WTC11 (cell line): Measurements from ENCODE around the gene TRPM2. TPM values are rescaled to one million over a fixed set of nuclear protein-coding genes. Genes with fewer than 3 reads are reported as not detected.

Source experiments
- ATAC-seq: fragments of 200-7000 bp; cut with Tn5 transposase; 2 replicates; pipeline ENCODE4 v1.10.0; 2021; ENCODE audit warnings: mild to moderate bottlenecking, moderate library complexity
- CTCF ChIA-PET: fragments of 300-600 bp; sonication (Branson Sonifier 250); formaldehyde crosslinking; loops from one replicate; lab custom pipeline; 2021; ENCODE audit warnings: antibody characterized with exemption; lab: Charles Lee
- POLR2A ChIA-PET: fragments of 350-600 bp; sonication (Branson Sonifier 250); formaldehyde crosslinking; loops from one replicate; lab custom pipeline; 2021; ENCODE audit warnings: antibody characterized with exemption; lab: Charles Lee
- DNase-seq: peaks from one replicate; pipeline ENCODE4 v3.0.0; 2021; ENCODE audit warnings: low spot score
- H3K27ac Mint-ChIP-seq: 2 replicates; pipeline ENCODE4 v1.8.0; 2021; ENCODE audit warnings: mixed read lengths
- H3K27me3 Mint-ChIP-seq: 2 replicates; pipeline ENCODE4 v1.8.0; 2021; ENCODE audit warnings: low read depth, mild to moderate bottlenecking, moderate library complexity, mixed read lengths
- H3K36me3 Mint-ChIP-seq: 2 replicates; pipeline ENCODE4 v1.8.0; 2021; ENCODE audit warnings: mixed read lengths
- H3K4me1 Mint-ChIP-seq: 2 replicates; pipeline ENCODE4 v1.8.0; 2022; ENCODE audit warnings: mixed read lengths
- H3K4me3 Mint-ChIP-seq: 2 replicates; pipeline ENCODE4 v1.8.0; 2021; ENCODE audit warnings: mild to moderate bottlenecking, moderate library complexity, mixed read lengths
- H3K9me3 Mint-ChIP-seq: 2 replicates; pipeline ENCODE4 v1.8.0; 2021; ENCODE audit warnings: mixed read lengths
- CBFB ChIP-seq: sonication (generic); formaldehyde crosslinking; IDR thresholded peaks from 2 replicates; pipeline ENCODE4 v1.8.1; 2022; ENCODE audit warnings: mild to moderate bottlenecking, low read depth, missing genetic modification reagents
- CREM ChIP-seq: sonication (generic); formaldehyde crosslinking; IDR thresholded peaks from 2 replicates; pipeline ENCODE4 v1.8.1; 2022; ENCODE audit warnings: mild to moderate bottlenecking, missing genetic modification reagents, moderate library complexity
- GRHL2 ChIP-seq: fragments of 250-450 bp; sonication (Bioruptor Pico); IDR thresholded peaks from 2 replicates; pipeline ENCODE4 v1.8.0; 2022; ENCODE audit warnings: mild to moderate bottlenecking, moderate library complexity; ENCODE audit not compliant: insufficient replicate concordance, severe bottlenecking
- JUN ChIP-seq: sonication (generic); formaldehyde crosslinking; IDR thresholded peaks from 2 replicates; pipeline ENCODE4 v1.8.0; 2023; ENCODE audit warnings: mild to moderate bottlenecking, missing genetic modification reagents
- RORB ChIP-seq: fragments of 250-450 bp; sonication (Bioruptor Pico); IDR thresholded peaks from 2 replicates; pipeline ENCODE4 v1.9.0; 2021; ENCODE audit warnings: mild to moderate bottlenecking
- TP53 ChIP-seq: sonication (generic); formaldehyde crosslinking; IDR thresholded peaks from 2 replicates; pipeline ENCODE4 v1.8.1; 2023; ENCODE audit warnings: mild to moderate bottlenecking, missing genetic modification reagents
- ZNF263 ChIP-seq: sonication (generic); formaldehyde crosslinking; IDR thresholded peaks from 2 replicates; pipeline ENCODE4 v1.8.1; 2022; ENCODE audit warnings: low read depth, mild to moderate bottlenecking, moderate library complexity, missing genetic modification reagents
- total RNA-seq: library from RNA; stranded (reverse); gene quantifications from 3 replicates; pipeline ENCODE4 v1.2.3, GENCODE V29; 2021
- TF ChIP-seq, protein P1 (sequence below): sonication (generic); formaldehyde crosslinking; IDR thresholded peaks from 2 replicates; pipeline ENCODE4 v1.8.1; 2023; ENCODE audit warnings: mild to moderate bottlenecking, missing genetic modification reagents
- TF ChIP-seq, protein P2 (sequence below): sonication (generic); formaldehyde crosslinking; conservative IDR thresholded peaks from 2 replicates; pipeline ENCODE4 v1.8.1; 2023; ENCODE audit warnings: mild to moderate bottlenecking, low read depth, missing genetic modification reagents, moderate library complexity
- TF ChIP-seq, protein P3 (sequence below): sonication (generic); formaldehyde crosslinking; IDR thresholded peaks from 2 replicates; pipeline ENCODE4 v1.8.1; 2022; ENCODE audit warnings: low read depth, missing genetic modification reagents, borderline replicate concordance
- TF ChIP-seq, protein P4 (sequence below): sonication (generic); formaldehyde crosslinking; IDR thresholded peaks from 2 replicates; pipeline ENCODE4 v1.8.0; 2022; ENCODE audit warnings: mild to moderate bottlenecking, missing genetic modification reagents
- TF ChIP-seq, protein P5 (sequence below): sonication (generic); formaldehyde crosslinking; IDR thresholded peaks from 2 replicates; pipeline ENCODE4 v1.8.0; 2022; ENCODE audit warnings: missing genetic modification reagents
- TF ChIP-seq, protein P6 (sequence below): fragments of 200-600 bp; IDR thresholded peaks from 2 replicates; pipeline ENCODE4 v1.8.0; 2022; ENCODE audit warnings: antibody characterized with exemption

TRPM2 gene
- total RNA-seq, 1 experiment from 2014 or later = 0.92 TPM

DNA sequence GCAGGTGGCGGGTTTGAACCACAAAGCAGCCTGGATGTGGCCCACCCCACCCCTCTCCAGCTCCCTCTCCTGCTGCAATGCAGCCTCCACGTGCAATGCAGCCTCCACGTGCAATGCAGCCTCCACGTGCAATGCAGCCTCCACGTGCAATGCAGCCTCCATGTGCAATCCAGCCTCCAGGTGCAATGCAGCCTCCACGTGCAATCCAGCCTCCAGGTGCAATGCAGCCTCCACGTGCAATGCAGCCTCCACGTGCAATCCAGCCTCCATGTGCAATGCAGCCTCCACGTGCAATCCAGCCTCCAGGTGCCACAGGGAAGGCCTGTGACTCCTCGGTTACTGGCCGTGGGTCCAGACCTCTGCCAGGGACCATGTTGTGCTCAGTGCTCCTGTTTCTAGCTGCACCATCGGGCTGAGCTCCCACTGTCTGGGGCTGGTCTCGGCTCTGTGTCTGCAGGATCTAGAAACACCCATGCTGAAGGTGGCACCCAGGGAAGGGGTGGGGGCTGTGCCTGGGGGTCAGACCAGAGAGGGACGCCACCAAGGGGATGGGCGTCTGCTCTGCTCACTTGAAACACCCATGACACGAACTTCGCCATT lies 90.0 kb downstream of the TRPM2 start:
- CTCF ChIA-PET = interaction anchor here (1.1 to 2.1 kb wide), 6 partner anchors 11 to 92 kb away, joined by 3 to 31 read pairs (median 6); partner anchors contain the start of gene LRRC3
- Mint-ChIP-seq H3K27me3 (no peaks in the 10 kb centered on the region), H3K27ac (no peak overlapping the region), H3K36me3 (no peaks in the 10 kb centered on the region), H3K4me3 (no peak overlapping the region), H3K4me1 (no peaks in the 10 kb centered on the region), H3K9me3 (0 out of 2 replicates have a peak, but pooled peaks cover 6% of the 10 kb centered on the region)
- DNase-seq (no peak), ATAC-seq (no peak)
- TF ChIP-seq GRHL2 = no peak
- TF ChIP-seq CREM (CRISPR knock-in tag) = no peak
- TF ChIP-seq, protein P1, sequence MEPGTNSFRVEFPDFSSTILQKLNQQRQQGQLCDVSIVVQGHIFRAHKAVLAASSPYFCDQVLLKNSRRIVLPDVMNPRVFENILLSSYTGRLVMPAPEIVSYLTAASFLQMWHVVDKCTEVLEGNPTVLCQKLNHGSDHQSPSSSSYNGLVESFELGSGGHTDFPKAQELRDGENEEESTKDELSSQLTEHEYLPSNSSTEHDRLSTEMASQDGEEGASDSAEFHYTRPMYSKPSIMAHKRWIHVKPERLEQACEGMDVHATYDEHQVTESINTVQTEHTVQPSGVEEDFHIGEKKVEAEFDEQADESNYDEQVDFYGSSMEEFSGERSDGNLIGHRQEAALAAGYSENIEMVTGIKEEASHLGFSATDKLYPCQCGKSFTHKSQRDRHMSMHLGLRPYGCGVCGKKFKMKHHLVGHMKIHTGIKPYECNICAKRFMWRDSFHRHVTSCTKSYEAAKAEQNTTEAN (CRISPR knock-in tag) = peak; percentile 99
- TF ChIP-seq, protein P2, sequence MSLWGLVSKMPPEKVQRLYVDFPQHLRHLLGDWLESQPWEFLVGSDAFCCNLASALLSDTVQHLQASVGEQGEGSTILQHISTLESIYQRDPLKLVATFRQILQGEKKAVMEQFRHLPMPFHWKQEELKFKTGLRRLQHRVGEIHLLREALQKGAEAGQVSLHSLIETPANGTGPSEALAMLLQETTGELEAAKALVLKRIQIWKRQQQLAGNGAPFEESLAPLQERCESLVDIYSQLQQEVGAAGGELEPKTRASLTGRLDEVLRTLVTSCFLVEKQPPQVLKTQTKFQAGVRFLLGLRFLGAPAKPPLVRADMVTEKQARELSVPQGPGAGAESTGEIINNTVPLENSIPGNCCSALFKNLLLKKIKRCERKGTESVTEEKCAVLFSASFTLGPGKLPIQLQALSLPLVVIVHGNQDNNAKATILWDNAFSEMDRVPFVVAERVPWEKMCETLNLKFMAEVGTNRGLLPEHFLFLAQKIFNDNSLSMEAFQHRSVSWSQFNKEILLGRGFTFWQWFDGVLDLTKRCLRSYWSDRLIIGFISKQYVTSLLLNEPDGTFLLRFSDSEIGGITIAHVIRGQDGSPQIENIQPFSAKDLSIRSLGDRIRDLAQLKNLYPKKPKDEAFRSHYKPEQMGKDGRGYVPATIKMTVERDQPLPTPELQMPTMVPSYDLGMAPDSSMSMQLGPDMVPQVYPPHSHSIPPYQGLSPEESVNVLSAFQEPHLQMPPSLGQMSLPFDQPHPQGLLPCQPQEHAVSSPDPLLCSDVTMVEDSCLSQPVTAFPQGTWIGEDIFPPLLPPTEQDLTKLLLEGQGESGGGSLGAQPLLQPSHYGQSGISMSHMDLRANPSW = no peak
- POLR2A ChIA-PET = interaction anchor here (1.0 kb wide), 1 partner anchor 12 kb away, joined by 3 read pairs; the partner anchor contains the start of gene LRRC3

DNA sequence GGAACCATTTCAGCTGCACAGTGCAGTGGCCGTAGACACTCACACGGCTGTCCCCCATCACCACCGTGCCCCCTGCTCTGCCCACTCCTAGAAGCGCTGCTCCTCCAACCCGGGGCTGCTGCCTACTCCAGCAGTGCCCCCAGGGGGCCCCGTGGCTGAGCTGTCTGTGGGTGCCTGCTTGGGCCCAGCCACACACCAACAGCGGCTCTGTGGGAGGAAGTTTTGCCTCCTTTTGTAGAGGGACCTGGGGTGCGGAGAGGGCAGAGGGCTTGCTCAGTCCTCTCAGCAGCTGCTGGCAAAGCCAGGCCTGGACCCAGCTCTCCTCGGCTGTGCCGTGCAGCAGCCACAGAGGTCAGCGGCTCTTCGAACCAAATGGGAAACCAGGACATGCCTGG lies 90.5 kb downstream of the TRPM2 start:
- H3K27ac Mint-ChIP-seq = no peak overlapping the region
- TF ChIP-seq JUN (no peak), TP53 (CRISPR knock-in tag) (no peak), GRHL2 (no peak), ZNF263 (CRISPR knock-in tag) (no peak), RORB (no peak), CBFB (CRISPR knock-in tag) (no peak)
- TF ChIP-seq, protein P3, sequence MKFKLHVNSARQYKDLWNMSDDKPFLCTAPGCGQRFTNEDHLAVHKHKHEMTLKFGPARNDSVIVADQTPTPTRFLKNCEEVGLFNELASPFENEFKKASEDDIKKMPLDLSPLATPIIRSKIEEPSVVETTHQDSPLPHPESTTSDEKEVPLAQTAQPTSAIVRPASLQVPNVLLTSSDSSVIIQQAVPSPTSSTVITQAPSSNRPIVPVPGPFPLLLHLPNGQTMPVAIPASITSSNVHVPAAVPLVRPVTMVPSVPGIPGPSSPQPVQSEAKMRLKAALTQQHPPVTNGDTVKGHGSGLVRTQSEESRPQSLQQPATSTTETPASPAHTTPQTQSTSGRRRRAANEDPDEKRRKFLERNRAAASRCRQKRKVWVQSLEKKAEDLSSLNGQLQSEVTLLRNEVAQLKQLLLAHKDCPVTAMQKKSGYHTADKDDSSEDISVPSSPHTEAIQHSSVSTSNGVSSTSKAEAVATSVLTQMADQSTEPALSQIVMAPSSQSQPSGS = no peak
- TF ChIP-seq, protein P4, sequence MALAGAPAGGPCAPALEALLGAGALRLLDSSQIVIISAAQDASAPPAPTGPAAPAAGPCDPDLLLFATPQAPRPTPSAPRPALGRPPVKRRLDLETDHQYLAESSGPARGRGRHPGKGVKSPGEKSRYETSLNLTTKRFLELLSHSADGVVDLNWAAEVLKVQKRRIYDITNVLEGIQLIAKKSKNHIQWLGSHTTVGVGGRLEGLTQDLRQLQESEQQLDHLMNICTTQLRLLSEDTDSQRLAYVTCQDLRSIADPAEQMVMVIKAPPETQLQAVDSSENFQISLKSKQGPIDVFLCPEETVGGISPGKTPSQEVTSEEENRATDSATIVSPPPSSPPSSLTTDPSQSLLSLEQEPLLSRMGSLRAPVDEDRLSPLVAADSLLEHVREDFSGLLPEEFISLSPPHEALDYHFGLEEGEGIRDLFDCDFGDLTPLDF (CRISPR knock-in tag) = no peak
- TF ChIP-seq, protein P5, sequence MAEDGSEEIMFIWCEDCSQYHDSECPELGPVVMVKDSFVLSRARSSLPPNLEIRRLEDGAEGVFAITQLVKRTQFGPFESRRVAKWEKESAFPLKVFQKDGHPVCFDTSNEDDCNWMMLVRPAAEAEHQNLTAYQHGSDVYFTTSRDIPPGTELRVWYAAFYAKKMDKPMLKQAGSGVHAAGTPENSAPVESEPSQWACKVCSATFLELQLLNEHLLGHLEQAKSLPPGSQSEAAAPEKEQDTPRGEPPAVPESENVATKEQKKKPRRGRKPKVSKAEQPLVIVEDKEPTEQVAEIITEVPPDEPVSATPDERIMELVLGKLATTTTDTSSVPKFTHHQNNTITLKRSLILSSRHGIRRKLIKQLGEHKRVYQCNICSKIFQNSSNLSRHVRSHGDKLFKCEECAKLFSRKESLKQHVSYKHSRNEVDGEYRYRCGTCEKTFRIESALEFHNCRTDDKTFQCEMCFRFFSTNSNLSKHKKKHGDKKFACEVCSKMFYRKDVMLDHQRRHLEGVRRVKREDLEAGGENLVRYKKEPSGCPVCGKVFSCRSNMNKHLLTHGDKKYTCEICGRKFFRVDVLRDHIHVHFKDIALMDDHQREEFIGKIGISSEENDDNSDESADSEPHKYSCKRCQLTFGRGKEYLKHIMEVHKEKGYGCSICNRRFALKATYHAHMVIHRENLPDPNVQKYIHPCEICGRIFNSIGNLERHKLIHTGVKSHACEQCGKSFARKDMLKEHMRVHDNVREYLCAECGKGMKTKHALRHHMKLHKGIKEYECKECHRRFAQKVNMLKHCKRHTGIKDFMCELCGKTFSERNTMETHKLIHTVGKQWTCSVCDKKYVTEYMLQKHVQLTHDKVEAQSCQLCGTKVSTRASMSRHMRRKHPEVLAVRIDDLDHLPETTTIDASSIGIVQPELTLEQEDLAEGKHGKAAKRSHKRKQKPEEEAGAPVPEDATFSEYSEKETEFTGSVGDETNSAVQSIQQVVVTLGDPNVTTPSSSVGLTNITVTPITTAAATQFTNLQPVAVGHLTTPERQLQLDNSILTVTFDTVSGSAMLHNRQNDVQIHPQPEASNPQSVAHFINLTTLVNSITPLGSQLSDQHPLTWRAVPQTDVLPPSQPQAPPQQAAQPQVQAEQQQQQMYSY = no peak
- TF ChIP-seq, protein P6, sequence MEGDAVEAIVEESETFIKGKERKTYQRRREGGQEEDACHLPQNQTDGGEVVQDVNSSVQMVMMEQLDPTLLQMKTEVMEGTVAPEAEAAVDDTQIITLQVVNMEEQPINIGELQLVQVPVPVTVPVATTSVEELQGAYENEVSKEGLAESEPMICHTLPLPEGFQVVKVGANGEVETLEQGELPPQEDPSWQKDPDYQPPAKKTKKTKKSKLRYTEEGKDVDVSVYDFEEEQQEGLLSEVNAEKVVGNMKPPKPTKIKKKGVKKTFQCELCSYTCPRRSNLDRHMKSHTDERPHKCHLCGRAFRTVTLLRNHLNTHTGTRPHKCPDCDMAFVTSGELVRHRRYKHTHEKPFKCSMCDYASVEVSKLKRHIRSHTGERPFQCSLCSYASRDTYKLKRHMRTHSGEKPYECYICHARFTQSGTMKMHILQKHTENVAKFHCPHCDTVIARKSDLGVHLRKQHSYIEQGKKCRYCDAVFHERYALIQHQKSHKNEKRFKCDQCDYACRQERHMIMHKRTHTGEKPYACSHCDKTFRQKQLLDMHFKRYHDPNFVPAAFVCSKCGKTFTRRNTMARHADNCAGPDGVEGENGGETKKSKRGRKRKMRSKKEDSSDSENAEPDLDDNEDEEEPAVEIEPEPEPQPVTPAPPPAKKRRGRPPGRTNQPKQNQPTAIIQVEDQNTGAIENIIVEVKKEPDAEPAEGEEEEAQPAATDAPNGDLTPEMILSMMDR = no peak
- no peak for ATAC-seq
- CTCF ChIA-PET = interaction anchor here (0.6 to 2.1 kb wide), 13 partner anchors 11 to 349 kb away, joined by 3 to 31 read pairs (median 6); partner anchors contain the start of gene LRRC3
- no peak overlapping the region for H3K4me3 Mint-ChIP-seq
- POLR2A ChIA-PET = interaction anchor here (0.5 to 1.0 kb wide), 2 partner anchors 11 to 13 kb away, joined by 3 read pairs; partner anchors contain the start of gene LRRC3
- H3K36me3 Mint-ChIP-seq = no peaks in the 10 kb centered on the region
- no peak for DNase-seq
- H3K9me3 Mint-ChIP-seq = 0 out of 2 replicates have a peak, but pooled peaks cover 6% of the 10 kb centered on the region
- H3K4me1 Mint-ChIP-seq = no peaks in the 10 kb centered on the region
- no peaks in the 10 kb centered on the region for H3K27me3 Mint-ChIP-seq
